GM23248 (cell line): Measurements from ENCODE around the gene TUBA3C.

Source experiments
- EZH2 ChIP-seq: fragments of 200-600 bp; sonication (generic); IDR thresholded peaks from 2 replicates; pipeline ENCODE4 v1.6.1; 2018; ENCODE audit warnings: antibody characterized with exemption, mild to moderate bottlenecking; ENCODE audit not compliant: insufficient read depth, poor library complexity, severe bottlenecking
- EZH2phosphoT487 ChIP-seq: fragments of 200-600 bp; sonication (generic); IDR thresholded peaks from 2 replicates; pipeline ENCODE4 v1.6.1; 2018; ENCODE audit warnings: antibody characterized with exemption, moderate library complexity, mild to moderate bottlenecking, low read depth; ENCODE audit not compliant: insufficient read depth

DNA sequence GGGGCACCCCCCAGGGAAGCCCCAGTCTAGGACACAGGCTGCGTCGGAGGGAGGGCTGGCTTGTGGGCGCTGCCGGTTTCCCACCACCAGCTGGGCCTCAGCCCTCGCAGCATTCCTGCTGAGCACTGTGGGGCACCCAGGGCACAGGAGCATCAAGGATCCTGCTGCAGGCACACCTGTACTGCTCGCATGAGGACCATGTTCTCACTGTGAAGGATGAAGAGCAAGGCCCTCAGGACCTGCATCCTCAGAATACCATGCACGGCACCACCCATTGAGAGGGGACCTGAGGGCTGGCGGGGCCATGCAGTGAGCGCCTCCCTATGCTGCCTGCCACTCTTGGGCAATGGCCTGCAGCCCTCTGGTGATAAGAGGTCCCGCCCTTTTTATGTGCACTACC is 31.4 kb downstream of the TUBA3C start:
- TF ChIP-seq EZH2: no peak
- no peak for TF ChIP-seq EZH2phosphoT487
